ENCODE results near the gene OLAH.

The OLAH gene

DNA sequence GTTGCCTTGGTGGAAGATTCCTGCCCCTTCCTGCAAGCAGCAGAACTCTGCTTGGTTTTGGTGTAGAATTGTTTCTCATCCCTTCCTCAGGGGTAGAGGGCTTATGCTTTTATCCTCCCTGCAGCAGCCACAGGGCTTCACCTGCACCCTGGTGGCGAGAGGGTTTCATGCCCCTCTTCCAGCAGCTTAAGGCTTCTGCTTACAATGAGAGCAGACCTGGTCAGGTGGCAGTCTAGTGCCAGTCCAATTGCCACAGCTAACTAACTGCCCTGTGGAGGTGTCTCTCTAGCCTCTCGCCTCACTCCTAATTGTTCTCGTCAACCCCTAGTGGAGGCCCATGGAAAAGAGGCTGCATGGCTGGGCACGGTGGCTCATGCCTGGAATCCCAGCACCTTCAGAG, 25.5 kb downstream of the OLAH start:
- DNase-seq (ENCODE audit: low read depth in 2 of 2), result no peak

DNA sequence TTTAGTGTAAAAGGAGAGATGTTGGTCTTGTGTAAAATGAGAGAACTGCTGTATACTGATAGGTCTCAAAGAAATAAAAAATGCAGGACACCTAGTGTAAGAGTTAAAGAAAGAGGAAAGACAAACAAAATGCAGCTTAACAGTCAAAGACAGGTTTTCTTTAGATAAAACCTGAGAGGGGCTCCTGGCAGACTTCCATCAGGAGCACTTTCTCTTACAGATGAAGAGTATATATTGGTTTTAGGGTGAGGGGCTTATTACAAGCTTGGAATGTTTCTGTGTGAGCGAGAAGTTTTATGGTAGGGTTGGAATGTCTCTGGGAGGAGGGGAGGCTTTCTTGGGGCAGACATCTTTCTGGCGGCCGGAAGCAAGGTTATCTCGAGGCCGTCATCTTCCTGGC, 28.6 kb downstream of the OLAH start:
- DNase-seq (ENCODE audit: low read depth in 2 of 2), result no peak

DNA sequence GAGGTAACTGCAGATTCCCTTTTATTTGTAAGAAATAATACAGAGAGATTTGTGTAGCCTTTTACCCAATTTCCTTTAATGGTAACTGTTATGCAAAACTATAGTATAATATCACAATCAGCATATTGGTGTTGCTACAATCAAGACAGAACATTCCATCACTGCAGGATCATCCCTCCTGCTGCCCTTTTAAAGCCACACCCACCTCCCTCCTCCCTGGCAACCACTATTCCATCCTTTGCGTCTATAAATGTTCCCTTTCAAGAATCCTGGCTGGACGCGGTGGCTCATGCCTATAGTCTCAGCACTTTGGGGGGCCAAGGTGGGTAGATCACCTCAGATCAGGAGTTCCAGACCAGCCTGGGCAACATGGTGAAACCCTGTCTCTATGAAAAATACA, 31.7 kb downstream of the OLAH start:
- DNase-seq (ENCODE audit: low read depth in 2 of 2), result no peak

DNA sequence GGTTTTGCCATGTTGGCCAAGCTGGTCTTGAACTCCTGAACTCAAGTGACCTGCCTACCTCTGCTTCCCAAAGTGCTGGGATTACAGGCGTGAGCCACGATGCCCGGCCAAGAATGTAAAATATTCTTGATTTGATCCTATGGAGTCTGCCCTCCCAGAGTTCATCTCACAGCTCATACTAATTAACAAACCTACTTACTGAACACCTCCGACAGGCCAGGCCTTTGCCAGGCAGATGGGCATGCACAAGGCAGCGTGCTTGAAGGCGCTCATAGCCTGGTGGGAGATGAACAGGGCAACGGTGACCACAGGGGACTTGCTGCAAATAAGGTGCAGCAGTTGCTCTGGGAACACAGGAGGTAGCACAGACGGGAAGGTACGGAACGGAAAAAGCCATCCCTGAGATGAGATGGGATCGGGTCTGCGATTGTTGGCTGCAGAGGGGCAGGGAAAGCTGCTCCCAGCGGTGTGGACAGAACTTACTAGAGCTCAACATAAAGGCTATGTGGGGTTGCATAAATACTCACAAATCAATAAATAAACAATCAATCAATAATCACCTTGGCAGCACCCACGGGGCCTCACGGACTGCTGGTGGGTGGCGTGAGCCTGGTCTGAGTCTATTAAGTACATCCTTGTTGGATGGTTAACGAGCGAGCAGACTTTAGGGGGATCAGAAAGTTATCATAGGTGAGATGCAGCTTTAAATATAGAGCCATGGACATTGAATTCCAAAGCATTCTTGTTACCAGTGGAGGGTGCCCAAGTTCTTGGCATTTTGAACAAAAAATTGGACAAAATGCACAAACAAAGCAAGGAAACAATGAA, 40.1 kb downstream of the OLAH start:
- DNase-seq (ENCODE audit: low read depth in 2 of 2), result no peak

DNA sequence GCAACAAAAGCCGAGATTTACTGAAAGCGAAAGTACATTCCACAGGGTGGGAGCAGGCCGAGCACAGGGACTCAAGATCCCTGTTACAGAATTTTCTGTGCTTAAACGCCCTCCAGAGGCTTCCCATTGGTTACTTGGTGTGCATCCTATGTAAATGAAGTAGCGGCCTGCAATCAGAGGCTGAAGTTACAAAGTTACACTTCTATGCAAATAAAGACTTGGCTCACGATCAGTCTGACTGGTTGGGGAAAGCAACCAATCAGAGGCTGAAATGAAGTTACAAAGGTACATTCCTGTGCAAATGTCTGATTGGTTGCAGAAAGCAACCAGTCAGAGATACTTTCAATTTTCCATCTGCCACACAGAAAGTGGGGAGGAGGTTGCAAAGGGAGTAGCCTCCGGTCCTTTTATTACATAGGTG, 40.8 kb downstream of the OLAH start:
- DNase-seq (ENCODE audit: low read depth in 2 of 2), result no peak

DNA sequence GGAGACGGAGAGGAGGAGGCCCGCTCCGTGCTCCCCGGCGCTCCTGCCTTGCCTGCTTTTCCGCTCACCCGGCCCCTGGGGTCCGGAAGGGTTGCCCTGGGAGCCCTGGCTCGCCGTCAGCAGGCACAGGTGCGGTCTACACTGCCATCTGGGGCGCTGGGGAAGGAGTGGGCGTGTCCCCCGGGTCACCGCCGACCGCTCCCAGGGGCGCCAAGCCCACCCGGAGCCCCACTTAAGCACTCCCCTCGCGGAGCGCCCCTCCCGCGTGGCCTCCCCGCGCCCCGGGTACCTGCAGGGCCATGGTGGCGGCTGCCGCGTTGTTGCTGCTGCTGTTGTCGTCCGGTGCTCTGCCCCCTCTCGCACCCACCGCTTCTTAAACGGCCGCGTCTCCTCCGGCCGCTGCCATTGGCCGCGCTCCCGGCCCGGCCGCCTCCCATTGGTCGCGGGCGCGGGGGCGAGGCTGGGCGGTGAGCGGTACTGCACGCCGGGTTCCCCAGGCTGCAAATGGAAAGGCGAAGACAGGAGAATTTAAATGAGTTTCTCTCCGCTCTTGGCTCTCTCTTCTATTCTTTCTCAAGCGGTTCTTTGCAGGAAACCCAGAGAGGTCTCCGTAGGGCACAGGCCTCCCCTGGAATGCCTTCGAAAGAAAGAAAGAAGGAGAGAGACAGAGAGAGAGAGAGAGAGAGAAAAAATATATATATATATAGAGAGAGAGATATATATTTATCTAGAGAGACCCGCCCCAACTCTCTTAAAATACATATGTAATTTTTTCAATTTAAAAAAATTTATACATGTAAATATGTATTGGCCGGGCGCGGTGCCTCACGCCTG, 44.9 kb downstream of the OLAH start, which contains the start of gene ACBD7:
Gene ACBD7 (minus strand): TSS at position 349 of the 834 bp plus-strand sequence. CDS start 48 bp downstream, at position 301.
- DNase-seq (ENCODE audit: low read depth in 2 of 2), result peak; percentile 57 to 75

DNA sequence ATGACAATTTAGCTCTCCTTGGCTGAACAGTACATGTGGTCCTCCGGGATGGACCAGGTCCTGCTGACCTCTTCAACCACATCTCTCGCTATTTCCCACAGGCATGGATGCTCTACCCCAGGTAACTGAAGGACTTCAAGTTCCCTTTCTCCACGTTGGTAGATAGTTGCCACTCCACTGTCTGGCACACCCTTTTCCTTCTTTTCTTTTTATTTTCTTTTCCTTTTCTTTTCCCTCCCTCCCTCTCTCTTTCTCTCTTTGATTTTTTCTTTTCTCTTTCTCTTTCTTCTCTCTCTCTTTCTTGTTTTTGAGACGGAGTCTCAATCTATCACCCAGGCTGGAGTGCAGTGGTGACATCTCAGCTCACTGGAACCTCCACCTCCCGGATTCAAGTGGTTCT, 47.7 kb downstream of the OLAH start:
- DNase-seq (ENCODE audit: low read depth in 2 of 2), result no peak

DNA sequence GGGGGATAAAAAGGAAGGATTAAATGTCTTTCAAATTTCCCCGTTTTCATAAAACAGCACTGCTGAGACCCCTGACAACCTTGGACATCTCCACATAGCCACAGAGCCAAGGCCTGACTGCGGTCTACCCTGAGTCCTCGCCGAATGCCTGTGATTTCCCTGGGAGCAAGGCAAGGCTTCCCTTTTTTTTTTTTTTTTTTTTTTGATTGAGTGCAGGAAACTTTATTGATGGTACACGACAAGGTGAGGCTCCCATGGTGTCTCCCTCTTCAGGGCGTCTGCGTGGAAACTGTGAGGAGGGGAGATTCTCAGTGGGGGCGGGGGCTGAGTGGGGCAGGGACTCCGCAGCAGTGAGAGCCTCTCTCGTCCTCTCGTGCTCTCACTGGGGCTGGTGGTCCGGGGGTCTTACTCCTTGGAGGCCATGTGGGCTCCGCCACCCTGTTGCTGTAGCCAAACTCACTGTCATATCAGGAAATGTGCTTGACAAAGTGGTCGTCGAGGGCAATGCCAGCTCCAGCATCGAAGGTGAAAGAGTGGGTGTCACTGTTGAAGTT, 49.2 kb downstream of the OLAH start:
- DNase-seq (ENCODE audit: low read depth in 2 of 2), result no peak

DNA sequence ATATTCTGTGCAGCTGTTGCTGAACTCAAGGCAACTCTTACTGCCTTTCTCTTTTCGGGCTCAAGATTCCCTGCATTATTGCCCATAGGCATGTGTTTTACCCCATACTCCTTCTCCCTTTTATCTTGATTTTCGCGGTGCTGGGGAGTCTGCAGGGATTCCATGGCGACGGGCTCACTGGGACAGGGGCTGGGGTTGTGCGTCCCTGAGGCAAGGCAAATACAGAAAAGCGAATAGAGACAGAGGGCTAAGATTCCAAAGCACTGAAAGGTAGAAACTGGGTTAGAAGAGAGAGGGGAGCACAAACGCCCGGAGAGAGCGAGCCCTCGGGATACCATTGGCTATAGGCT, 52.9 kb downstream of the OLAH start:
- no peak for DNase-seq (ENCODE audit: low read depth in 2 of 2)

DNA sequence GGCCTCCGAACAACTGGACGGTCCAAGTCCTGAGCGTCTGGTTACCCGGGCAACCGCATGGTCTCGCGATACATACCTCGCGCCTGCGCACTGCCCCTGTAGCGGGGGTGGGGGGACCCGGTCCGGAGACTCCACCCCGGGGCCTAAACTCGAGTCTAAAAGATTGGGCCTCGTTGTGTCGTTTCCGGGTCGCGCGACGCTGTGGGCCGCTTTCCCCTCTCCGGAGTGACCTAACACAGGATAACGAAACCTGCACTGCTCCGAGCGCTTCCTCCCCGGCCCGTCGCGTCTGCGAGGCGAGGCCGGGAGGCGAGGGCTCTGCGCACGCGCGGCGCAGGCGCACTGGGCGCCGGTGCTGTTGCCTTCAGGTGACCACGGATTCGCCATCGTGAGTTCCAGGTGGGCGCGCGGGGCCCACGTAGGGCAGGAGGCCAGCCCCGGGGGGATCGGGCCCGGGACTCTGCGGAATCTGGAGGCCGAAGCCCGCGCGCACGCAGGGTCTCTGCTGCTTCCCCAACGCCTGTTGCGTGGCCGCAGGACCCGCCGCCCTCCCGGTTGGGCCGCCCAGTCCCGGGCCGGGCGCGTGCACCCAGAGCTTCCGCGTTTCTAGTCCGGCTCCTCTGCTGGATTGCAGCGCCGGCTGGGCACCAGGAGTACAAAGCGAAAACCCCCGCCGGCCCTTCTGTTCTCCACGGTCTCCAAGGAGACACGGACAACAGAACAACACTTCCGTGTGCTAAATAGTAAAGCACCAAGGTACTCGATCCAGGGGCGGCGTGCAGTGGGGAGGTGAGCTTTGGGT, 53.5 kb downstream of the OLAH start, which contains the start of gene RPP38:
Gene RPP38 (plus strand): TSS at position 345 of the 802 bp plus-strand sequence. CDS start 5,960 bp downstream, outside the sequence.
- peak; percentile 92 to 94 for DNase-seq (ENCODE audit: low read depth in 2 of 2)

DNA sequence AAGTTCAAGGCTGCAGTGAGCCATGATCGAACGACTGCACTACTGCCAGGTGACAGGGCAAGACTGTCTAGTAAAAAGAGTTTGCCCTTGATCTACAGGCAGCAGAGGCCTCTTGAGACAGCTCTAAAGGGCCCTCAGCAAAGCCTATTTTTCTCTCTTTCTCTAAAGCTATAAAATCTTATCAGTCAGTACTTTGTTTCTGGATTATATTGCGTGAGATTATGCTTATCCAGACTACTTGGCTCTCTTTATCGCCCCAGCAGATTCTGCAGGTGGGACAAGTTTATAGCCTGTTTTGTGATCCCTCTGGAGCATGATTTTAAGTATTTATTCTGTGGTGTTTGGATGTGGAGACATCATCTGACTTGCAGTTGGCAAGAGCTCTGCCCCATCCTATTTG, 56.1 kb downstream of the OLAH start:
- DNase-seq (ENCODE audit: low read depth in 2 of 2), result no peak

DNA sequence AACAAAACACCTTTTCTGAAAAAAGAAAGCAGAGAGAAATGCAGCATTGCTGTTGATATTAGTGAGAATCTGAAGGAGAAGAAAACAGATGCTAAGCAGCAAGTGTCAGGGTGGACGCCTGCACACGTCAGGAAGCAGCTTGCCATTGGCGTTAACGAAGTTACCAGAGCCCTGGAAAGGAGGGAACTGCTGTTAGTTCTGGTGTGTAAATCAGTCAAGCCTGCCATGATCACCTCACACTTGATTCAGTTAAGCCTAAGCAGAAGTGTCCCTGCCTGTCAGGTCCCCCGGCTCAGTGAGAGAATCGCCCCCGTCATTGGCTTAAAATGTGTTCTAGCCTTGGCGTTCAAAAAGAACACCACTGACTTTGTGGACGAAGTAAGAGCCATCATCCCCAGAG, 59.8 kb downstream of the OLAH start:
- DNase-seq (ENCODE audit: low read depth in 2 of 2), result no peak

DNA sequence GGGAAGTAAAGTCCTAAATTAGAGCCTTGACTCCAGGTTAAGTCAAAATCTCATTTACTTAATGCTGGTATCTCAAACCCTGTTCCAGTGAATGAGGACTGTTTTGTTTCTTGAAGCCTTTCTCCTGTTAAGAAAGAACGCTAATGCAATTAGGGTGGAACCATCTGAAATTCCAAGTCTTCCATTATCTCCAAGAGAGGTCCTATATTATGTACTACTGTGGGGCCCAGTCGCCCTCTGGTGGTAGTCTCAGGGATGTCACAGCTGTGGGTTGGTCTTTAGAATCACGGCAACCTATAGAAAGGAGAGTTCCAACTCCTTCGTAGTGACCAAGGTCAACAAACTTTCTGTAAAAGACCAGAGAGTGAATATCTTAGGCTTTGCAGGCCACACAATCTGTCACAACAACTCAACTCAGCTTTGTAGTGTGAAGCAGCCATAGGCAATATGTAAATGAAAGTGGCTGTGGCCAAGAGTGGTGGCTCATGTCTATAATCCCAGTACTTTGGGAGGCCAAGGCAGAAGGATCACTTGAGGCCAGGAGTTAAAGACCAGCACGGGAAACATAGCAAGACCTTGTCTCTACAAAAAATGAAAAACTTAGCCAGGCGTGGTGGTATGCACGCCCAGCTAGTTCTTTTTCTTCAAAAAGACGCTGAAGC, 62.7 kb downstream of the OLAH start:
- peak; percentile 39 to 46 for DNase-seq (ENCODE audit: low read depth in 2 of 2)

DNA sequence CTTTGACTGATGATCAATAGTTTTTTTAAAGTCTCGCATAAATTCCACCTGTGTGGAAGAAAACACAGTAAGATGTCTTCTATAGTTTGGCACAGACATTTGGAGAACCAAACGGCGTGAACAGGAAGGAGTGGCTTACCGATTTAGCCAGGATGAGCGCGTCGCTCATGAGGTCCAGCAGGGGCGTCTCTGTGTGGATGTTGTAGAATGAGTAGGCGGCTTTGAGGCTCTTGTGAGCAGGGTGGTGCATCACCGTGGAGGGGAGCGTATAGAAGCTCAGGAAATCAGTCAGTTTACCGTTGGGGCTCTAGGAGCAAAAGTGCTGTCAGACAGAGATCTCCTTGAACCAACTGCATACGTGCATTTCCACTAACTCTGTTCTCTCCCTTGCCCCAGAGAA, 68.9 kb downstream of the OLAH start:
- DNase-seq (ENCODE audit: low read depth in 2 of 2), result no peak

DNA sequence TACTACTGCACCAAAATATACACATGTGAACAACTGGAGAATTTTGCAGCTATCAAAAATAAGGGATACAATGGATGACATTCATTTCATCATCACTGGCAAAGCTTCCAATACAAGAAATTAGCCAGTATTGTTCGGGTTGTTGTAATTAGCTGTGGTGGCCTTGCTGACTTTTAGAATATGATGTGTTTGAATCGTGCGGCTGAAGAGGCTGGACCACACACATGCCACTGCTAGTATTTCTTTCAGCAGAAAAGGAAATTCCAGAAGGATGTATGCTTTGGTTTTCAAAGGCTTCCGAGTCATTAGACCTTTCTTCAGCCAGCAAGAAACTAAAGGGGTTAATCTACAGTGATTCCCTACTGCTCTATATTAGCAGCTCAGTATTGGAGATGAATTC, 70.0 kb downstream of the OLAH start:
- DNase-seq (ENCODE audit: low read depth in 2 of 2), result no peak

DNA sequence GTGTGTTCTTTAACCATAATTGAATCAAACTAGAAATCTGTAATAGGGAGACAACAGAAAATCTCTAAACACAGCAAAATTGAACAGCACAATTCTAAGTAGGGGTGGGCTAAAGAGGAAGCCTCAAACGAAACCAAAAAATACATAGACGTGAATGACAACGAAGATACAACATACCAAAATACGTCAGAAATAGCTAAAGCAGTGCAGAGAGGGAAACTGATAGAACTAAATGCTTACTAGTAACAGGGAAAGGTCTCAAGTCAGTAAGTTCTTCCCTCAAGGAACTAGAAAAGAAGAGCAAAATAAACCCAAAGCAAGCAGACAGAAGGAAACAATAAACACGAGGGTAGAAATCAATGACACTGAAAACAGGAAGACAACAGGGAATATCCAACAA, 72.5 kb downstream of the OLAH start:
- DNase-seq (ENCODE audit: low read depth in 2 of 2), result no peak

DNA sequence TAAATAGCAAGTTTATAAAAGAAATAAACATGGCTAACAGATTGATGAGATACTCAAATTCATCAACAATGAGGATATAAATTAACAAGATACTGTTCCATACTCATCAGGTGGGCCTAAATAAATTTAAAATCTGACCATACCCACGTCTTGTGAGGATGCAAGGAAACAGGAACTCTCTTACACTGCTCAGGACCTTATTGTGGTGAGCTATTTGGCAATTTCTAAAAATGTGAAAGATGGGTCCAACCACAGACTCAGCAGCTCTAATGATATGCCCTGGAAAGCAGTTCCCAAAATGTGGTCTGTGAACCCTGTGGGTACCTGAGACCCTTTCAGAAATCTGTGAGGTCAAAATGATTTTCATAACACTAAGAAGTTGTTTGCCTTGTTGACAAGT, 74.9 kb downstream of the OLAH start:
- DNase-seq (ENCODE audit: low read depth in 2 of 2), result no peak

DNA sequence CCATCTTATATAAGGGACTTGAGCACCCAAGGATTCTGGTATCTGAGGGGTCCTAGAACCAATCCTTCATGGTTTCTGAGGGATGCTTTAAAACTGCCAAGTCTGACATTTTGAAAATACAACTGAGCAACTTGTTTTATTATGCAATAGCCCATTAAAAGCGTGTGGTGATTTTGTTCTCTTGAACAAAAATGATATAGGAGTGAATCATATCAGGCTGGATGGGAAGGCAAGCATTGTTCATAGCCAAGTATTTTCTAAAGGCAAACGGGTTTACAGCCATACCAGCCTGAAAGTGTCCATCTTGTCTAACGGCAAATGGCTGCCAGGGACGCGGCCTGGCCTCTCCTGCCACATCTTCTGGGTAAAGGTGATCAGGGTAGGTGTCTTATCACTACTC, 76.8 kb downstream of the OLAH start:
- no peak for DNase-seq (ENCODE audit: low read depth in 2 of 2)

DNA sequence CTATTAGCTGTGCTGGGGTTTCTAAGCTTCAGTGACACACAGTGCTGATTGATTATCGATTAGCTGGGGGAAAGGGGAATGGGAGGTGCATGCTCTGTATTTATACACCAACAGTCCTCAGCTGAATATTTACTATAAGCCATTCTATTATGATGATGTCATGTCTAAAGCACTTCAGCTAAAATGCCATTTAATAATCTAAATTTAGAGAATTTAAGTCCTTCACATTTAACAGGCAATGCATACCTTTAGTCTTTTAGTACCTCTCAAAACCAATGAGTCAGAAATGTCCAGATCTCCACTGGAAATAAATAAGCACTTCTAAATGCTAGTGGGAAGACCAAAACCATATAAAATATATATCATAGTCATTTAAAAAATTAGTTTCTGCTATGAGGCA, 78.0 kb downstream of the OLAH start:
- no peak for DNase-seq (ENCODE audit: low read depth in 2 of 2)

DNA sequence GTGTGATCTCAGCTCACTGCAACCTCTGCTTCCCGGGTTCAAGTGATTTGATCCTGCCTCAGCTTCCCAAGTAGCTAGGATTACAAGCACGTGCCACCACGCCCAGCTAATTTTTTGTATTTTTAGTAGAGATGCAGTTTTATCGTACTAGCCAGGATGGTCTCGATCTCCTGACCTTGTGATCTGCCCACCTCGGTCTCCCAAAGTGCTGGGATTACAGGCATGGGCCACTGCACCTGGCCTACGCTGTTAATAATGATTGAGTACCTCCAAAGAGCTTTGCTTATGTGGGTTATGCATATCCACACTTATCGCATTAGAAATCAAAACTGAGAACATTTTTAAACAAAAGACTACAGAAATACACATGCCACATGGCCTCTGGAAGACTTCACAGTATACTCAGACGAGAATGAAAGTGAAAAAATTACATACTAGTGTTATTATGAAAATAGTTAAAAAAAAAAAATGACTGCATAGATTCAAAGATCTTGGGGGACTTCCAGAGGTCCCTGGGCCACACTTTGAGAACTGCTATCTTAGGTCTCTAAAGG, 78.8 kb downstream of the OLAH start:
- DNase-seq (ENCODE audit: low read depth in 2 of 2), result no peak

All from stimulated activated CD8-positive, alpha-beta memory T cell treated with anti-CD3 and anti-CD28 coated beads, Interleukin-7, amount 100 ng/mL, for 4 hours (primary cell).